GM19397 (cell line): ENCODE results near the gene ECT2L.

Source experiments
- ATAC-seq: cut with Tn5 transposase; IDR thresholded peaks from one replicate; pipeline ENCODE4 v1.9.1; 2021; ENCODE audit warnings: mild to moderate bottlenecking, moderate library complexity; ENCODE audit not compliant: unreplicated experiment

Gene ECT2L

GRCh38 chr6:138805016-138805765 lies 9.3 kb downstream of the ECT2L start:
- no peak for ATAC-seq

DNA sequence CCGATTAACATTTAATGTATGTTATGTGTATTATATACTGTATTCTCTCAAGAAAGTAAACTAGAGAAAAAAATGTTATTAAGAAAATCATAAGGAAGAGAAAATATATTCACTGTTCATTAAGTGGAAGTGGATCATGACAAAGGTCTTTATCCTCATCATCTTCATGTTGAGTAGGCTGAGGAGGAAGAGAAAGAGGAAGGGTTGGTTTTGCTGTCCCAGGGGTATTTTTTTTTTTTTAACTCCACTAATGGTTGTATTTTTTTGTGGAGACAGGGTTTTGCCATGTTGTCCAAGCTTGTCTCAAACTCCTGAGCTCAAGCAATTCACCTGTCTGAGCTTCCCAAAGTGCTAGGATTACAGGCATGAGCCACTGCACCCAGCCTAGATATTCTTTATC lies 11.0 kb downstream of the ECT2L start:
- no peak for ATAC-seq

DNA sequence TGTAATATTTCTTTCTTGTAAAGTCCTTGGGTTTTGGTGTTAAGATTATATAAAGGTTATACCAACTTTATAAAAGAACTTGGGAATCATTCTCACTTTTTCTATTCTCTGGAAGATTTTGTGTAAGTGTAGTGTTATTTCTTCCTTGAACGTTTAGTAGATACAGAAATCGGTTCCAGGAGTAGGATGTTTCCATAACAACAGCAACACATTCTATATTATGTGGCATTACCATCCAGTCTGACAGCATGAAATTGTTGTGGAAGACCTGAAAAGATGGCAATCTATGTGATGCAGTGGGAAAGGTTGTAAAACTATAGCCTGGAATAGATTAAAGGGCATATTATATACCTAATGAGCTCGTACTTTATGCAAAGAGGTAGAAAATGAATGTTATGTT lies 13.8 kb downstream of the ECT2L start:
- no peak for ATAC-seq

GRCh38 chr6:138811866-138812265 lies 16.0 kb downstream of the ECT2L start:
- ATAC-seq = no peak

- no peak for ATAC-seq
Measured at GRCh38 chr6:138814179-138814834, 18.4 kb downstream of the ECT2L start.

DNA sequence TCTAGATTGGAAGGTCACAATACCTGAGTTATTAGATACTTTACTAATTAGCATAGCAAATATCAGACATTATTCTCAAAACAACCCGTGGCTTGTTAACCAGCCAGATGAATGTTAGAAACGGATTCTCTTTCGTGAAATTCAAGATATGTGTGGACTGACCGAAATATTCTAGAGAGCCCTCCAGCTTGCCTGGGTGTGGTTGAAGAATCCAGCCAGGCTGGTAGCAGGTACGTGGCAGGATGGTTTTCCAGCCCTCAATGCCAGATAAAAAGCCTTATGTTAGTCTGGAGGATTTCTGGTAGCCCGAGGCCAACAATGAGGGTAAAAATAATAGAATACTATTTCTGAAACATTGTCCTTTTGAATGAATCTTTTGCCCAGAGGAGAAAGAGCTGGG lies 19.3 kb downstream of the ECT2L start:
- ATAC-seq = no peak

DNA sequence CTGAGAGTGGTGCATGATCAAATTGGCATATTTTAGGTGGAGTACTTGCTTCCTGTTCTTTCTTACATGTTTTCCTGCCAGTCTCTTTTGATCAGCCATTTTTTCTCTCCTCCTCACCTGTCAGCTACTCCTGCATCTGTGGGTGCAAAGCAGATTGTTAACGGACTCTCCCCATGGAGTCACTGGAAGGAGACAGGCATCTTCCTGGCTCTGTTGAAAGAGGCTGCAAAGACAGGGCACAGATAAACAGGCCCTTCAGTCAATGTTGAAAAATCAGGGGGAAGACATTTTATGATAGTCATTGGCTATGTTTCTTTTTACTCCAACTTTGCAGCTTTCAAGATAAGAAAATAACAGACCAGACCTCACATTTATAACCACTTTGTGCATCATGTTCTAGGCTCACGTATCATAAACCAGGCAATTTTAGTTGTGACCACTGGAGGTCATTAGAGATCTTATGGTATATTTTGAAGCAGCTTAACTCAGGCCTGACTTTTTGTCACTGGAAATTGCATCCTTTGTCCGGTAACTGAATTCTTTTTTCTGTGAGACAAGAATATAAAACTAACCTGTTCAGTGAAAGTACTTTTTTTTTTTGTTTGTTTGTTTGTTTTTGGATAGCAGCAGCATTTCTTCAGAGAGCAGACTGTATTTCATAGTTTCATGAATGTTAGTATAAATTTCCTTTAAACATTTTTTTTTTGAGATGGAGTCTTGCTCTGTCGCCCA lies 20.1 kb downstream of the ECT2L start:
- ATAC-seq = no peak

GRCh38 chr6:138817799-138818198 lies 21.9 kb downstream of the ECT2L start:
- ATAC-seq = no peak

DNA sequence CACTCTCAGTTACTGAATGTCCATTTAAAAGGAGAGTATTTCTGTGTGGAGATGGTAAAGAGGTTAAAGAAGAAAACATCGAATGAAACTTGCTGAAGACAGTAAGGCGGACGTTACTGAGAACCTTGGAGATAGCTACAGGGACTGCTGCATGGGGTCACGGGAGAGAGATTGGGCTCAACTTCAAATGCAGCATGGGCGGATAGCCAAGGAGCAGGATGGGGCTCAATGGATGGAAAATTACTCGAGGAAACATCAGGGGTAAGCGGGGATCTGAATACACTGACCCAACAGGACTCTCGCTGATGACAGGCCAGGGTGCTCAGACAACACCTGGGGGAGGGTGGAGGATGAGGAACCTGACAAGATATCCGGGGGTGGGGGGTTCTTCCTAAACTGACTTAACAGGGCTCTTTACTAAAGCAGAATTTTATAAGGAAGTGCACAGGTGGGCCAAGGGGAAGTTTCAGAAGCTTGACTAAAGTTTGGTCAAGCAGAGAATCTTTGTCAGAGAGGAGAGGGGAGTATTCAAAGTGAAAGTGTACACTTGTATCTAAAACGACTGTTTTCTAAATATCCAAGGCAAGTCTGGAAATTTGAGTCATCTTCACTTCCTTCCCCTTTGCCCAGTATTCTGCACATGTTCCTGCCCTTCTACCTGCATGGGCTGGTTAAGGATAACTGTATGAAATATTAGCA lies 22.8 kb downstream of the ECT2L start:
- peak; percentile 49 for ATAC-seq

GRCh38 chr6:138821519-138821918 lies 25.6 kb downstream of the ECT2L start:
- no peak for ATAC-seq

DNA sequence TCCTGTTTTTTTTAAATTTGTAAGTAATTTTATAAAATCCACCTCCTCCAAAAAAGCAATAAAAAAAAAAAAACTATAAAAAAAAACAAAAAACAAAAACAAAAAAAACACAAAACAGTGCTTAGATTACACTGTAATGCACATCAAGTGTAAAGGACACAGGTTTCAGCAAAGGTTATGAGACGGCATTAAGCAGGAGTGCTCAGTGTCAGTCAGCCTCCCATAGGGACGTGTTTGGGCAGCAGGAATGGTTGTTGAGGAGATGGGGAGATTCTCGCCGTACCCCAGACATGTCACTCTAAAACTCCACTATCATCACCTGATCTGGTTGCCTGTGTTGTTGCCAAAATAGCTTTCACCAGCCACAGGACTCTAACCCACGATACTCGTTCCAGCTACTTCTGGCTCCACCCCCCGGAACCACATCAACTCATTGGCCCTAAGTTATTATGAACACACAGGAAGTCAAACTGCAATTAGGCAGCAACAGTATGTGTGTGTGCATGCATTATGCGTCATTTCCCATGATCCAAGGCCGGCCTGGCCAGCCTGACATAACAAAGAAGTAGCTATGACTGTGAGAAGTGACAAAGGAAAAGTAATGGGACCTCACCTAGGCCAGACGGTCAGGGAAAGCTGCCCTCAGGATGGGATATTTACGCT lies 28.7 kb downstream of the ECT2L start:
- no peak for ATAC-seq

GRCh38 chr6:138830248-138830647 lies 34.4 kb downstream of the ECT2L start:
- no peak for ATAC-seq

GRCh38 chr6:138832182-138832581 lies 36.3 kb downstream of the ECT2L start:
- no peak for ATAC-seq

DNA sequence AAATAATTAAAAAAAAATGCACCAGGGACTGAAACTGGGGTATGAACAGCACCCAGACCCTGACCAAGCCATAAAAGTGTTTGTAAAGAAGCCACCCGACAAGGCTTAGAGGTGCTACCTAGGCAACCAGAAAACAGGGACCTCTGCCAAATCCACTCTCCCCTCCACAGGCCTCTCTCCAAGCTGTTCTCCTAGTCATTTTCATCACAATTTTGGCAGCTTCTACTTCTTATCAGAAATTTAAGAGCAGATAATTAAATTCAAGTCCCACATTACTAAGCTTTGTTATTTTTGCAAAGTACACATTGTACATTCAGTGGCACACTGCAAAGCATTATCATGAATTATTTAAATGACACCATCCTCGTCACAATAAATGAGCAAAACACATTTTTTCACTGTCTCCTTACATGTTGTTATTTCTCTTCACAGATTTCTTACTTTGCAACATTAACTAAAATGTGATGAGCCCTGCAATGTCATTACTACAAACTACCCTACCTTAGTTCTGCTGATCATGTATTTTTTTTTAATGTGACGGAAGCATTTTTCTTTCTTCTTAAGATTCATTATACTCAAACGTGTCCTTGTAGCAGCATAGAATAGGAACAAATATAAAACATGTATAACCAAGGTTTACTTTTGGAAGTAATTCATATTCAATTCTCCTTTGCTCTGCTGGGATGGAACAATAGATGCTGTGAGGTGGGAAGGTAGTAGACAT lies 38.1 kb downstream of the ECT2L start:
- no peak for ATAC-seq

GRCh38 chr6:138837246-138837645 lies 41.4 kb downstream of the ECT2L start:
- ATAC-seq = no peak

DNA sequence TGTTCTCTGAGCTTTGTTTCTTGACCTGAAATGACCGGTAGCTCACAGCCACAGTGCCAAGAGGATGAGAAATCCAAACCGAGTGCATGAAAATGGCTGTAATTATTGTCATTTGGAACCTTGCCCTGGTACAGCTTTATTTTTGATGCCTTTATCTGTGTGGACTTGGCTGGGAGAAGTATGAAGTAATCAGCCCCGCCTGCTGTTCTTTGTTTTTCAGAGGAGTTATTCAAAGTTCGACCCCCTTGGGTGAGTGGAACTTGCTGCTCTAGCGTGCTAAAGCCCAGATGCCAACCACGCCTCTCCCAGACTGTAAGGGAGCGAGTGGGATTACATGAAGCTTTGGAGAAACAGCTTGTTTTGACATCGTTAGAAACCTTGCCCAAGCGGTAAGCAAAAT lies 48.3 kb downstream of the ECT2L start:
- no peak for ATAC-seq

DNA sequence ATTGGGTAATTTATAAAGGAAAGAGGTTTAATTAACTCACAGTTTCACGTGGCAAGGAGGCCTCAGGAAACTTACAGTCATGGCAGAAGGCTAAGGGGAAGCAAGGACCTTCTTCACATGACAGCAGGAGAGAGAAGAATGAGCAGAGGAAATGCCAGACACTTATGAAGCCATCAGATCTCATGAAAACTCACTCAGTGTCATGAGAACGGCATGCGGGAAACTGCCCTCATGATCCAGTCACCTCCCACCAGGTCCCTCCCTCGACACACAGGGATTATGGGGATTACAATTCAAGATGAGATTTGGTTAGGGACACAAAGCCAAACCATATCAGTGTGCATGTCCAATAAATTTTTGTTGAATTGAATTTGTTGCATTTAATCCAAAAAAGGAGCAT lies 52.0 kb downstream of the ECT2L start:
- ATAC-seq = no peak

DNA sequence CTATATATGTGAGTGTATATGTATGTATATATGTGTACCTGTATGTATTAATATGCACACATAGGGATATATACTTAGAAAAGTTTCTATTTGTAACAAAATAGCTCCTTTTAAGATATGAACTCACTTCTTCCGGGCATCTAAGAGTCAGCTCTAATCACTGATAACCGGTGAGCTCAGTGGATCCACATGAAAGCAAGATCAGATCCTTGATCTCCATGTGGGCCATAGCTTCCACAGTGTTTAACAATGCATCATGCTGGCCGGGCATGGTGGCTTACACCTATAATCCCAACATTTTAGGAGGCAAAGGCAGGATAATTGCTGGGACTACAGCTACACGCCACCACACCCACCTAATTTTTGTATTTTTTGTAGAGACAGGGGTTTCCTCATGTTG lies 52.6 kb downstream of the ECT2L start:
- no peak for ATAC-seq

- ATAC-seq = no peak
Measured at GRCh38 chr6:138849791-138850190, 53.9 kb downstream of the ECT2L start.

GRCh38 chr6:138856654-138857053 lies 60.8 kb downstream of the ECT2L start:
- ATAC-seq = no peak
